Stimulated activated CD4-positive, alpha-beta T cell treated with anti-CD3 and anti-CD28 coated beads, Interleukin-2, amount 100 ng/mL, for 24 hours (primary cell): ENCODE measurements around the gene CLDN3.

Experiments used
- DNase-seq, 2 donors: peaks; one replicate each; pipeline ENCODE4 v3.0.0-alpha.2; 2020

CLDN3 gene

GRCh38 chr7:73770860-73771670, 995 bp upstream of the CLDN3 start:
- no peak for DNase-seq

DNA sequence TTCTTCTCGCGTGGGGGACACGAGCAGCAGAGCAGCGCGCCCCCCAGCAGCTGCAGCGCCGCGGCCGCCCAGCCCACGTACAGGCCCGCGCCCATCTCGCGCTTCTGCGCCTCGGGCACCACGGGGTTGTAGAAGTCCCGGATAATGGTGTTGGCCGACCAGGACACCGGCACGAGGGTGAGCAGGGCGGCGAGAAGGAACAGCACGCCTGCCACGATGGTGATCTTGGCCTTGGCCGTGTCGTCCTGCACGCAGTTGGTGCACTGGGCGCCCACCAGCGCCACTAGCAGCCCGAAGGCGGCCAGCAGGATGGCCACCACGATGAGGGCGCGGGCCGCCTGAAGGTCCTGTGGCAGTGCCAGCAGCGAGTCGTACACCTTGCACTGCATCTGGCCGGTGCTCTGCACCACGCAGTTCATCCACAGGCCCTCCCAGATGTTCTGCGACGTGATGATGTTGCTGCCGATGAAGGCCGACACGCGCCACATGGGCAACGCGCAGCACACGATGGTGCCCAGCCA, 529 bp downstream of the CLDN3 start:
- DNase-seq, result no peak

DNA sequence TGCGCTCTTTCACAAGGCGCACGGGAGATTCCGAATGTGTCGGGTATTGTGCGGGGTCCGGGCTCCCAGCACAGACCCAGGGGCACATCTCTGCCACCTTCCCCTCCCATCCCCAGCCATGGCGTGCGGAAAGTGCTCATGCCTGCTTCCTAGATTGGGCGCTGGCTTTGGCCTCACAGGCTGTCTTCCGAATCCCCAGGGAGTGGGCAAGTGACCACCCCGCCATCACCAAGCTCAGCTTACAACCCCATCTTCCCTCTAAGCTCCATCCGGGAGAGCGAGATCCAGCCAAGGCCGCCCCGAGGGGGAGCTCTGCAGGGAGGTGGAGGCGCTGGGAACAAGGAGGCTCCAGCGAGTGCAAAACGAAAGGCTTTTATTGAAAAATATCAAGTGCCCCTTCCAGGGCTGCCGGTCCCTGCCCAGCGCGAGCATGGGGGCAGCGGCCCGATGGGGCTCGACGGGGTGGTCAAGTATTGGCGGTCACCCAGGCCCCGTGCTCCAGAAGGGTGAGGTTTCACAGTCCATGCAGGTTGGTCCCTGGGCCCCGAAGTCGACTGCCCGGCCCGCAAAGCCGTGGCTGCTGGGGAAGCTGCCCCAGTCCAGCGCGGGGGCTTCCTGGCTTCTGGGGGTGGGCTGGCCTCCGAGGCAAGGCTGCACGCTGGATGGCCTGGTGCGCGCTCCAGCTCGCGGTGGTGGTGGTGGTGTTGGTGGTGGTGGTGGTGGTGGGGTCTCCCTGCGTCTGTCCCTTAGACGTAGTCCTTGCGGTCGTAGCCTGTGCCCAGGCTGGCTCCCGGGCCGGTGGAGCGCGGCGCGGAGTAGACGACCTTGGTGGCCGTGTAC, 1.2 kb downstream of the CLDN3 start:
- DNase-seq, result no peak

GRCh38 chr7:73766556-73767229, 3.4 kb downstream of the CLDN3 start:
- DNase-seq, result no peak

DNA sequence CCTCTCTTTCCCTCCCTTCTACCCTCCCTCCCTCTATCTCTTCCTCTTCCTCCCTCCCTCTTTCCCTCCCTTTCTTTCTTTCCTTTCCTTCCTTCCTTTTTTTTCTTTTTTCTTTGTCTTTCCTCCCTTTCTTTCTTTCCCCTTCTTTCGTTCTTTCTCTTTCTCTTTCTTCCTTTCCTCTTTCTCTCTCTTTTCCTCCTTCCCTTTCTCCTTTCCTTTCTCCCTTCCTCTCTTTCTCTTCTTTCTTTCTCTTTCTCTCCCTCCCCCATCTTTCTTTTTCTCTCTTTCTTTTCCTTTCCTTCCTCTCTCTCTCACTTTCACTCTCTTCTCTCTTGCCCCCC, 7.4 kb downstream of the CLDN3 start:
- DNase-seq, result no peak

DNA sequence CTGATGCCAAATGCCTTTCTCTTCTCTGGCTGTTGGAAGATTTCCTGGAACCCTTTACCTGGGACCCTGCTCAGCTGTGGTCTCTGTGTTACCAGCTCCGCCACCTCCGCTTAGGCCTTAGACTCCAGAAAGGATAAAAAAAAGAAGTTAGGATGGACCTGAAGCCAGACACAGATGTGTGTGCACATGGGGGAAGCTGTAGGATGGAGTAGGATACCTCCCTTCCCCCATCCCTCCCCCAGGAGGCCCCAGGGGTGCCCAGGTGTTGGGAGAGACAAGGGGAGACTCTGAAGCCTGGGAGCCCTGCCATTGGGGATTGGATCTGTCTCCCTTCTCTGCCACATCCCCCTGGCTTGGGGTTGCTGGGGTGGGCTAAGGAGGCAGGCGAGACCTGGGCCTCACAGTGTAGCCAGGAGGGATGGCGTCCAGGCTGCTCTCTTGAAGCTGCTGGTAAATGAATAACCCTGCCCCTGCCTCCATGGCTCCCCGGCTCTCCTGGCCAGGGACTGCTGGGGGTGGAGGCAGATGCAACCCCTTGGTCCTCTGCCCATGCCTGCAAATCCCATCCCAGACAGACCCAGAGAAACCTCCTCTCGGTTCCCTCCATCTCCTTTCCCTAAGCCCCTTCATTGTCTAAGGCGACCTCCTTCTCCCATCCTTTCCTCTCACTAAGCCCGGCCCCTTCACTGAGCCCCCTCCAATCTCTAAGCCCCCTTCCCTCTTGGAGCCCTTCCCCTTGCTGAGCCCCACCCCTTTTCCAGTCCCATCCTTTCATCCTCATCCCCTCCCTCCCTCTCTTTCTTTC, 8.0 kb downstream of the CLDN3 start:
- DNase-seq, result no peak

- DNase-seq, result no peak
Measured at GRCh38 chr7:73758581-73759138, 11.4 kb downstream of the CLDN3 start.

GRCh38 chr7:73749931-73750776, 19.9 kb downstream of the CLDN3 start:
- no peak for DNase-seq

GRCh38 chr7:73746378-73746777, 23.7 kb downstream of the CLDN3 start:
- DNase-seq, result no peak

DNA sequence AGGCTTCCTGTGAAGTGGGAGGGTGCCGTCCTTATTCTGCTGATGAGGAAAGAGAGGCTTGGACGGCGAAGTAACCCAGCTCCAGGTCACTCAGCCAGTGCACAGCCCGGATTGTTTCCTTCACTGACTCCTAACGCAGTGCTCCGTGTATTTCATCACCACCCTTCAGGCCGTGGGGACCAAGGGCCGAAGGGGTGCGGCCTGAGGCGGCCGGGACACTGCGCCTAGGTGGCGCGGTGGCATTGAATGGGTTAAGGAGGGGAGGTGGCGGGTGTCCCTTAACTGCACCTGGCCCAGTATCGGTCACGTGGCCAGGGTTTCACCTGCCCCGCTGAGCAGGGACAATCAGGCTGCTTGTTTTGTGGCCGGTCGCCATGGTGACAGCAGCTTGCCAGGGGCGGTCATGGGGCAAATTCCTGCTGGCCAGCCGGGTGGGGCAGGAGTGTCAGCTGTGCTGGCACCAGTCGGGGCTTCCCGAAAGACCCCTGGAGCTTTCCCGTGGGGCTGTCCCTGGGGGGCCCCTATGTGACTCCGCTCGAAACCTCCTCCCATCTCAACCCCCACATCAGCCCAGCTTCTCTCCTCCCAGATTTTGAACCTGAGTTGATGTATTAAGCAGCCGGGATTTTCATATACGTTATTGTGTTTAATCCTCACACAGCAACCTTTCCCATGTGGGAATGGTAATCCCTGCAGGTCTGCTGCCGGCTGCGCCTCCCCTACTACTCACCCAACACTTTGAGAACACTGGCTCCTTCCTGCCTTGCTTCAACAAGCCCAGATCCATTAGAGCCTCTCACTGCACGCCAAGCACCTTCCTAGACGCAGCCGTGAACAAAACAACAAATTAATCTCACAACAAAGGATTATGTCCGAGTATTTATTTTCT, 27.1 kb downstream of the CLDN3 start:
- no peak for DNase-seq

GRCh38 chr7:73742338-73742752, 27.7 kb downstream of the CLDN3 start:
- no peak for DNase-seq

DNA sequence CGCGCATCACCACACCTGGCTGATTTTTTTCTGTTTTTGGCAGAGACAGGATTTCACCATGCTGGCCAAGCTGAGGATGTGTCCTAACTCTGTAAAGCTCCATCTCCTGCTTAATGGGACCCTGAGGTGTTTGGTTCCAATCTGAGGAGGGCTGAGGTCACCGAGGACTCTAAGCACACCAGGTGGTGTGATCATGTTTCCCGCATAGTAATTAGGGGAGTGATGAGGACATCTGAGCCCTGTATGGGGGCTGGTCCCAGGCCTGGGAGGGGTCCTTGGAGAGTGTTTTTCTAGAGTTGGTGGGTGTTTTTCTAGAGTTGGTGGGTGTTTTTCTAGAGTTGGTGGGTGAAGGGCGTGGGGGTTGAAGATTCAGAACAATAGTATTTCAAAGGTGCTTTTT, 28.5 kb downstream of the CLDN3 start:
- DNase-seq, result no peak

GRCh38 chr7:73740771-73741170, 29.3 kb downstream of the CLDN3 start:
- no peak for DNase-seq

DNA sequence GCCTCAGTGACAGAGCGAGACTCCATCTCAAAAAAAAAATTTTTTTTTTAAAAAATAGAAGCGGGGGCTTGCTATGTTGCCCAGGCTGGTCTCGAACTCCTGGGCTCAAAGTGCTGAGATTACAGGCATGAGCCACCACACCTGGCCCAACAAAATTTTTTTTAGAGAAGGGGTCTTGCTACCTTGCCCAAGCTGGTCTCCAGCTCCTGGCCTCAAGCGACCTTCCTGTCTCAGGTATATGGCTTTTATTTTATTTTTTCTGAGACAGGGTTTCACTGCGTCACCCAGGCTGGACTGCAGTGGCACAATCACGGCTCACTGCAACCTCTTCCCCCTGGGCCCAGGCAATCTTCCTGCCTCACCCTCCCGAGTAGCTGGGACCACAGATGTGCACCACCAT, 29.9 kb downstream of the CLDN3 start:
- no peak for DNase-seq

DNA sequence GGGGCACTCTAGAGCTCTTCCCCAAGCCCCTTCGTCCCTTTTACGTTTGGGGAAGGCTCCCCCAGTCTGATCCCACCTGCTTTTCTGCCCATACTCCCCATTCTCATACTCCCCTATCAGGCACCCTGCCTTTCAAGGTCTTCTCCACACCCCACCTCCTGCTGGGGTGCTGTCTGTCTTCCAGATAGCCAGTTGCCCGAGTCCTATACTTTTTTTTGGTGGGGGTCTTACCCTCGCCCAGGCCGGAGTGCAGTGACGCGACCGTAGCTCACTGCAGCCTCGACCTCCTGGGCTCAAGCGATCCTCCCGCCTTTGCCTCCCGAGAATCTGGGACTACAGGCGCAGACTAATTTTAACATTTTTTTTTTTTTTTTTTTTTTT, 30.7 kb downstream of the CLDN3 start:
- DNase-seq, result no peak

DNA sequence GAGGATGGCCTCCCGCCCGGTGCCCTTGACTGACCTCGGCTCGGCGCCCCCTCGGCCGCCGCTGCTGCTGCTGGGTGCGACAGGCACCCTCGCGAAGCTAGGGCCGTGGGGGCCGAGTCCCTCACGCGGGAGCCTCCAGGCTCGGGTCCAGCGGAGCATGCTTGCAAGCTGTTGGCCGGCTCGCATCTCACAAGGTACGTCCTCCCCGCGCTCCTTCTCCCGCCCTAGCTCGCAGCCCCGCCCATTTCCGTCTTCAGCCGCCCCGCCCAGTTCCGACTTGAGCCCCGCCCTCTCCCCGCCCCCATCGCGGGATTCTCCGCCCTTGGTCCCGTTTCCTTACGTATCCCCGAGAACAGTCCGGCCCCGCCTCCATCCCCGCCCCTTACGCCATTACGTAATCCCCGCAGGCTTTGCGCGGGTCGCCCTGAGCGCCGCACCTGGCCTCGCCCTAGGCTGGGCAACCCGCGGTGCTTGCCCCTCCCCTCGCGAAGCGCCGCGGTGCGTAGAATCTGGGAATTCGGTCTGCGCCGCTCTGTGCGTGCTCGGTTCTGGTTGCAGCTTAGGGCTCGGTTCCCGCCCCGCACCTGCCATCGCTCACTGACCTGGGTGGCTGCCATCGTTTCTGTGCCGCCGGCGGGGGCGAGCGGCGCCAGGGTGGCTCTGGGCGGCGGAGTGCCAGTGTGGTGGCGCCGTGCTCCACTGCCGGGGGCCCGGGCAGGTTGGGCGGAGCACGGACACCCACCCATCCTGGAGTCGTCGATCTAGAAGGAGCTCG, 31.3 kb downstream of the CLDN3 start, which contains the start of gene ABHD11:
ABHD11 (minus strand) TSS at position 191 of the 775 bp plus-strand sequence; CDS start at position 159, 32 bp downstream.
- DNase-seq, result peak; percentile 99 to 100

DNA sequence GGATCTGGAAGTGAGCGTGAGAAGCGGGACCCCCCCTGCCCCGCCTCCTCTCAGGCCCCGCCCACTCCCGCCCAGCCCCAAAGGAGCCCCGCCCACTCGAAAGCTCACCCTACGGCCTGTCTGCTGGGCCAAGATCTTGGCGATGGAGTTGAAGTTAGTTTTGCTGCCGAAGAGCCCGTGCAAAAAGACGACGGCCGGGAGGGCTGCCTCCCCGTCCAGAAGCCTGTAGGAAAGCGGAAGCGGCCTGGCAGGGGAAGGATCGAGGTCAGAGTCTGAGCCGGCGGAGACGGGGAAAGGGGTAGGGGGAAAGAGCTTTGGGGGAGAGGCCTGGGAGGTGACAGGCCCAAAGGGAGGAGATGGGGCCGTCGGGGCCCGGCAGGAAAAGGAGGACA, 31.9 kb downstream of the CLDN3 start:
- peak; percentile 70 to 73 for DNase-seq

DNA sequence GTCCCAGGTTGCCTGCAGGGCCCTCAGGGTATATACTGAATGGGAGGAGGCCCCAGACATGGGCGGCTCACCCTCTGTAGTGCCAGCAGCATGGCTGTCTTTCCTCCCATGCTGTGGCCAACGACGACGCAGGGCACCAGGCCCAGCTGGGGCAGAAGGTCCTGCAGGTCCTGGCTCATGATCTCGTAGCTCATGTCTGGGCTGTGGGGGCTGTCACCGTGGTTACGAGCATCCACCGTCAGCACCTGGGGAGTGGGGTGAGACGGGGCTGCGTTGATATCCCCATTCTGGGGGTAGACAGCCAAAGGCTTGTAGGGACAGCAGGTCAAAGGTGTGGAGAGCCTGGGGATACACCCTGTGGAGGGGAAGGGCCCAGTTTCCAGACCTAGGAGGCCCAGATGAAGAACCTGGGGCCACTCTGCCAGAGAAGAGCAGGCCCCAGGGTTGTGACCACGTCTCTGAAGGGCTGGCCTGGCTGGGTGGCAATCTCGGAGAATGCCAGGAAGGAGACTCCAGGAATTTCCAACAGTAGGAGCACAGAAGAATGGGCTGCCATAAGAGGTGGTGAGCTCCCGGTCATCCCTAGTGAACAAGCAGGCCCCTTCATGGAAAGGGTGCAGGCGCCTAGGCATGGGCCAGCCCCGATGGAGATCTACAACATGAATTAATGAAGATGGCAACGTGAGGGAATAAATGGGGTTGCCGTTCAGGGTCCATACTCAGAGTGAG, 32.4 kb downstream of the CLDN3 start:
- no peak for DNase-seq

DNA sequence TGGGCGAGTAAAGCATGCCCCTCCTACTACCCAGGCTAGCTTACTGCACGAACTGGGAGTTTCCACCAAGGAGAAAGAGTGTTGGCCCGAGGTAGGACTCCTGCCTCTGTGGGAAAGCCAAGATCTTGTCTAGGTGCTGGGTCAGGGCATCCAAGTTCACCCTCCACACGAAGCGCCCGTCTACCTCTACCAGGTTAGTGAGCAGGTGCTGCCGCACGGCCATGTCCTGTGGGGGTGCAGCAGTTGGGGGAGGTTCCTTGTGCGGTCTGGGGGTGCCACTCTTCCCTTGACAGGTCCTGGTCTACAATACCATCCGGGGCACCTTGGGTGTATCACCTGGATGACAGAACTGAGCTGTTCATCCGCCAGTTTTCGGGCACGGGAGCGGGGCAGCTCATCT, 33.2 kb downstream of the CLDN3 start:
- no peak for DNase-seq
